OCI-LY1 (cell line): ENCODE measurements around the gene SH3PXD2A.

ENCODE experiments used
- H2AFZ ChIP-seq: fragments of 200-600 bp; sonication (generic), shearing (Covaris generic); 2 replicates; pipeline ENCODE4 v1.6.0; 2014; ENCODE audit warnings: antibody characterized with exemption, mild to moderate bottlenecking, low read length
- H3F3A ChIP-seq: fragments of 200-600 bp; sonication (generic), shearing (Covaris generic); 2 replicates; pipeline ENCODE4 v1.6.0; 2014; ENCODE audit warnings: mild to moderate bottlenecking, antibody characterized with exemption, low read length, moderate library complexity; ENCODE audit not compliant: insufficient read depth
- H3K27ac ChIP-seq: fragments of 200-600 bp; sonication (generic); 2 replicates; pipeline ENCODE4 v1.5.1; 2014; ENCODE audit warnings: low read length, mixed run types, mild to moderate bottlenecking, low read depth; ENCODE audit not compliant: poor library complexity, severe bottlenecking
- H3K27me3 ChIP-seq: fragments of 200-600 bp; sonication (generic); 2 replicates; pipeline ENCODE4 v1.6.0; 2014; ENCODE audit warnings: antibody characterized with exemption, mild to moderate bottlenecking, low read length, moderate library complexity; ENCODE audit not compliant: insufficient read depth
- H3K36me3 ChIP-seq: fragments of 200-600 bp; sonication (generic); 2 replicates; pipeline ENCODE4 v1.6.1; 2014; ENCODE audit warnings: mild to moderate bottlenecking, antibody characterized with exemption, low read length, moderate library complexity, mixed read lengths; ENCODE audit not compliant: insufficient read depth
- H3K4me1 ChIP-seq: fragments of 200-600 bp; sonication (generic); 2 replicates; pipeline ENCODE4 v1.5.1; 2014; ENCODE audit warnings: mild to moderate bottlenecking, low read length, moderate library complexity; ENCODE audit not compliant: insufficient read depth, severe bottlenecking
- H3K4me2 ChIP-seq: fragments of 200-600 bp; sonication (generic), shearing (Covaris generic); 2 replicates; pipeline ENCODE4 v1.6.1; 2014; ENCODE audit warnings: low read length
- H3K4me3 ChIP-seq: fragments of 200-600 bp; sonication (generic); 2 replicates; pipeline ENCODE4 v1.5.1; 2014; ENCODE audit warnings: low read length, low read depth, mild to moderate bottlenecking, mixed read lengths; ENCODE audit not compliant: poor library complexity, severe bottlenecking
- H3K79me2 ChIP-seq: fragments of 200-600 bp; shearing (Covaris generic); 2 replicates; pipeline ENCODE4 v1.6.1; 2016; ENCODE audit warnings: mixed run types, low read length, mixed read lengths; ENCODE audit not compliant: insufficient read depth
- H3K9ac ChIP-seq: fragments of 200-600 bp; sonication (generic), shearing (Covaris generic); 2 replicates; pipeline ENCODE4 v1.6.1; 2014; ENCODE audit warnings: mild to moderate bottlenecking, low read length, mixed read lengths
- H3K9me2 ChIP-seq: fragments of 200-600 bp; sonication (generic), shearing (Covaris generic); 2 replicates; pipeline ENCODE4 v1.6.1; 2014; ENCODE audit warnings: low read depth, mild to moderate bottlenecking, low read length, mixed read lengths
- H3K9me3 ChIP-seq: fragments of 200-600 bp; shearing (Covaris generic); 2 replicates; pipeline ENCODE4 v1.6.1; 2014; ENCODE audit warnings: low read length, mixed read lengths
- H4K20me1 ChIP-seq: fragments of 200-600 bp; sonication (generic), shearing (Covaris generic); 2 replicates; pipeline ENCODE4 v1.6.0; 2016; ENCODE audit warnings: mild to moderate bottlenecking, low read length; ENCODE audit not compliant: insufficient read depth
- CTCF ChIP-seq: fragments of 200-600 bp; sonication (generic), shearing (Covaris generic); IDR thresholded peaks from 2 replicates; pipeline ENCODE4 v1.5.1; 2017; ENCODE audit warnings: mild to moderate bottlenecking, antibody characterized with exemption, low read length, moderate library complexity, mixed read lengths
- EZH2 ChIP-seq: fragments of 200-600 bp; sonication (generic), shearing (Covaris generic); IDR thresholded peaks from 2 replicates; pipeline ENCODE4 v1.8.0; 2017; ENCODE audit warnings: borderline replicate concordance, mixed run types, mild to moderate bottlenecking, antibody characterized with exemption, low read length, moderate library complexity, mixed read lengths

SH3PXD2A gene

DNA sequence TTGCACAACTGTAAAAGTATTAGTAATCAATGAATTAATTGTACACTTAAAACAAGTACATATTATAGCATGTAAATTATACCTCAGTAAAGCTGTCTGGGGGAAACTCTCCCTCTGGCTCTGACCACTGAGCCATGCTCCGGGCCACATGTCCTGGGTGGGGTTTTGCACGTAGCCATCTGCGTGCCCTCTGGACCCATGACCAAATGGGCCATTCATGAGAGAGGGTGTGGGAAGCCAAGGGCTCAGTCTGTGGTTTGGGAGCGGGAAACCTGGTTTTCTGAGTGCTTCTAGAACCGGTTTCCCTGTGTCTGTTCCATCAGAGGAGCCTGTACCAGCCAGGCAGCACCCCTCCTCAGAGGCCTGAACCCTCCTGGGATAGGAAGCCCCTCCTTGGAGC, 143.2 kb downstream of the SH3PXD2A start:
- Histone ChIP-seq H3K9me3 (no peaks in the 10 kb centered on the region), H3K27ac (no peak overlapping the region), H3K9ac (no peak overlapping the region), H2AFZ (no peak overlapping the region), H3K4me1 (no peaks in the 10 kb centered on the region), H3F3A (no peaks in the 10 kb centered on the region), H3K36me3 (no peaks in the 10 kb centered on the region), H3K4me3 (no peak overlapping the region), H4K20me1 (no peaks in the 10 kb centered on the region), H3K79me2 (no peaks in the 10 kb centered on the region), H3K4me2 (no peak overlapping the region), H3K27me3 (peaks cover 4% of the 10 kb centered on the region; the same call in 1 of the 2 replicates), H3K9me2 (no peaks in the 10 kb centered on the region)
- TF ChIP-seq CTCF (no peak), EZH2 (no peak)

GRCh38 chr10:103711351-103711994, 143.9 kb downstream of the SH3PXD2A start:
- no peaks in the 10 kb centered on the region for H3K36me3 ChIP-seq
- H3K9me2 ChIP-seq, result no peaks in the 10 kb centered on the region
- no peak overlapping the region for H2AFZ ChIP-seq
- no peaks in the 10 kb centered on the region for H4K20me1 ChIP-seq
- no peak overlapping the region for H3K9ac ChIP-seq
- no peaks in the 10 kb centered on the region for H3K9me3 ChIP-seq
- H3K4me1 ChIP-seq, result no peaks in the 10 kb centered on the region
- peaks cover 4% of the 10 kb centered on the region; the same call in 1 of the 2 replicates for H3K27me3 ChIP-seq
- no peak overlapping the region for H3K4me3 ChIP-seq
- H3F3A ChIP-seq, result no peaks in the 10 kb centered on the region
- no peak overlapping the region for H3K4me2 ChIP-seq
- no peaks in the 10 kb centered on the region for H3K79me2 ChIP-seq
- H3K27ac ChIP-seq, result no peak overlapping the region
- TF ChIP-seq CTCF (no peak), EZH2 (no peak)

DNA sequence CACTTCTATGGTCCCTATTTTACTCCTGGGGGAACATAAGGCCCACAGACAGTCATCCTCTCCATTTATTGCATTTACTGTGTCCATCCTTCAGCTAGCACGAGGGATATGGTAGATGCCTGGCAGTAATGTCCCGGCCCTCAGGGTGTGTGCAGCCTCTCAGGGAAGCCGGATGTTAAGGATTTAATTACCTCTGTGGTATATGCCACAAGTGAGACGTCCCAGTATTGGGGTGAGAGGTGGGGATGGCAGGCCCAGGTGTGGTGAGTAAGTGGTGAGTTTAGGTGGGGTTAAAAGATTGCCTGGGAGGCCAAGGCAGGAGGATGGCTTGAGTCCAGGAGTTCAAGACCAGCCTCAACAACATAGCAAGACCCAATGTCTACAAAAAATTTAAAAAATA, 144.9 kb downstream of the SH3PXD2A start:
- H3K27me3 ChIP-seq, result peaks cover 4% of the 10 kb centered on the region; the same call in 1 of the 2 replicates
- H3K79me2 ChIP-seq, result no peaks in the 10 kb centered on the region
- TF ChIP-seq EZH2 (no peak), CTCF (no peak)
- no peak overlapping the region for H2AFZ ChIP-seq
- no peaks in the 10 kb centered on the region for H3F3A ChIP-seq
- H4K20me1 ChIP-seq, result no peaks in the 10 kb centered on the region
- no peaks in the 10 kb centered on the region for H3K4me1 ChIP-seq
- H3K9me3 ChIP-seq, result no peaks in the 10 kb centered on the region
- no peak overlapping the region for H3K4me2 ChIP-seq
- no peak overlapping the region for H3K27ac ChIP-seq
- H3K4me3 ChIP-seq, result no peak overlapping the region
- H3K36me3 ChIP-seq, result no peaks in the 10 kb centered on the region
- H3K9ac ChIP-seq, result no peak overlapping the region
- no peaks in the 10 kb centered on the region for H3K9me2 ChIP-seq
